ENCODE data around the gene LRRC49.

DNA sequence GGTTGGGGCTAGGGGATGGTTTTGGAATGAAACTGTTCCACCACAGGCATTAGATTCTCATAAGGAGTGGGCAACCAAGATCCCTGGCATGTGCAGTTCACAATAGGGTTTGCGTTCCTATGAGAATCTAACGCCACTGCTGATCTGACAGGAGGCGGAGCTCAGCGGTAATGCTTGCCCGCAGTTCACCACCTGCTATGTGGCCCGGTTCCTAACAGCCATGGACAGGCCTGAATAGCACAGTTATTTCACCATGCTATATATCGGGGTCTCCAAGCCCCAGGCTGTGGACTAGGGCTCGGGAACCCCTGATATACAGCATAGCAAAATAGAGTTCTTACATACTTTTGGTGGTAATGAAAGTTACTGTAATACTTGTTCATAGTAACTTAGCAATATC lies 122.7 kb downstream of the LRRC49 start:
- TF ChIP-seq, protein P1, sequence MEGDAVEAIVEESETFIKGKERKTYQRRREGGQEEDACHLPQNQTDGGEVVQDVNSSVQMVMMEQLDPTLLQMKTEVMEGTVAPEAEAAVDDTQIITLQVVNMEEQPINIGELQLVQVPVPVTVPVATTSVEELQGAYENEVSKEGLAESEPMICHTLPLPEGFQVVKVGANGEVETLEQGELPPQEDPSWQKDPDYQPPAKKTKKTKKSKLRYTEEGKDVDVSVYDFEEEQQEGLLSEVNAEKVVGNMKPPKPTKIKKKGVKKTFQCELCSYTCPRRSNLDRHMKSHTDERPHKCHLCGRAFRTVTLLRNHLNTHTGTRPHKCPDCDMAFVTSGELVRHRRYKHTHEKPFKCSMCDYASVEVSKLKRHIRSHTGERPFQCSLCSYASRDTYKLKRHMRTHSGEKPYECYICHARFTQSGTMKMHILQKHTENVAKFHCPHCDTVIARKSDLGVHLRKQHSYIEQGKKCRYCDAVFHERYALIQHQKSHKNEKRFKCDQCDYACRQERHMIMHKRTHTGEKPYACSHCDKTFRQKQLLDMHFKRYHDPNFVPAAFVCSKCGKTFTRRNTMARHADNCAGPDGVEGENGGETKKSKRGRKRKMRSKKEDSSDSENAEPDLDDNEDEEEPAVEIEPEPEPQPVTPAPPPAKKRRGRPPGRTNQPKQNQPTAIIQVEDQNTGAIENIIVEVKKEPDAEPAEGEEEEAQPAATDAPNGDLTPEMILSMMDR (IDR thresholded peaks at IDR 0.05 in 2 of 3, conservative IDR thresholded peaks at IDR 0.05 in 1 of 3; ENCODE audit: borderline replicate concordance in 1 of 3, insufficient read depth in 1 of 3, low read depth in 2 of 3, low read length in 2 of 3) = no peak
- TF ChIP-seq ZNF274 (IDR thresholded peaks at IDR 0.05; ENCODE audit: low read depth, low read length) (no peak), CBX3 (IDR thresholded peaks at IDR 0.05; ENCODE audit: low read depth) (no peak), POLR2A (IDR thresholded peaks at IDR 0.05; ENCODE audit: borderline replicate concordance, extremely low read depth, insufficient read depth, insufficient read length) (no peak), POLR2AphosphoS5 (IDR thresholded peaks at IDR 0.05; ENCODE audit: low read depth, low read length) (no peak), TCF7L2 (IDR thresholded peaks at IDR 0.05; ENCODE audit: borderline replicate concordance, extremely low read depth, insufficient read depth, insufficient read length) (no peak), SP1 (IDR thresholded peaks at IDR 0.05; ENCODE audit: low read depth) (no peak), EGR1 (IDR thresholded peaks at IDR 0.05; ENCODE audit: low read depth) (no peak), SRF (IDR thresholded peaks at IDR 0.05; ENCODE audit: low read depth) (no peak), YY1 (IDR thresholded peaks at IDR 0.05; ENCODE audit: extremely low read depth, insufficient replicate concordance, low read depth, low read length) (no peak), JUND (IDR thresholded peaks at IDR 0.05) (no peak), EZH2 (IDR thresholded peaks at IDR 0.05) (no peak), FOSL1 (IDR thresholded peaks at IDR 0.05; ENCODE audit: low read depth) (no peak)
- TF ChIP-seq, protein P2, sequence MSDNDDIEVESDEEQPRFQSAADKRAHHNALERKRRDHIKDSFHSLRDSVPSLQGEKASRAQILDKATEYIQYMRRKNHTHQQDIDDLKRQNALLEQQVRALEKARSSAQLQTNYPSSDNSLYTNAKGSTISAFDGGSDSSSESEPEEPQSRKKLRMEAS (IDR thresholded peaks at IDR 0.05) = no peak
